ENCODE data around the gene POMGNT2.

Gene POMGNT2

DNA sequence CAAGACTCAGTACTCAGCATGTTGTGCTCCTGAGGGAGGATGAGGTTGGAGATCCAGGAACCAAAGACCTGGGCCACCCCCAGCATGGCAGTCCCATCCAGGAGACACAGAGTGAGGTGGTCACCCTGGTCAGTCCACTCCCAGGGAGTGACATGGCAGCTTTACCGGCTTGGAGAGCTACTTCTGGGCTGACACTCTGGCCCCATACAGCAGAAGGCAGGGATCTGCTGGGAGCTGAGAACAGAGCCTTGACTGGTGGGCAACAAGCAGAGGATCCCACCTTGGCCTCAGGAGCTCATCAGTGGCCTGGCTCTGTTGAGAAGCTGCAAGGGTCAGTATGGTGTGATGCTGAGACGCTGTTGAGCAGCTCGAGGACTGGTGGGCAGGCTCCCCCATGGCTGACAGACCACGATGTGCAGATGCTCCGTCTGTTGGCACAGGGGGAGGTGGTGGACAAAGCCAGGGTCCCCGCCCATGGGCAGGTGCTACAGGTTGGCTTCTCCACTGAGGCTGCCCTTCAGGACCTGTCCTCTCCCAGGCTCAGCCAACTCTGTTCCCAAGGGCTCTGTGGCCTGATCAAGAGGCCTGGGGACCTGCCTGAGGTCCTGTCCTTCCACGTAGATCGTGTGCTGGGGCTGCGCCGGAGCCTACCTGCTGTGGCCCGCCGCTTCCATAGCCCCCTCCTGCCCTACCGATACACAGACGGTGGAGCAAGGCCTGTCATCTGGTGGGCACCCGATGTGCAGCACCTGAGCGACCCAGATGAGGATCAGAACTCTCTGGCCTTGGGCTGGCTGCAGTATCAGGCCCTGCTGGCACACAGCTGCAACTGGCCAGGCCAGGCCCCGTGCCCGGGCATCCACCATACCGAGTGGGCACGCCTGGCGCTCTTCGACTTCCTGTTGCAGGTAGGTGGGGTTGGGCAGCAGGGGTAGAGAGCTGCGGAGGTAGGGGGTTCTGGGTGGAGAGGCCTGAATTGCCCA lies 72.9 kb downstream of the POMGNT2 start:
- TF ChIP-seq, protein P1, sequence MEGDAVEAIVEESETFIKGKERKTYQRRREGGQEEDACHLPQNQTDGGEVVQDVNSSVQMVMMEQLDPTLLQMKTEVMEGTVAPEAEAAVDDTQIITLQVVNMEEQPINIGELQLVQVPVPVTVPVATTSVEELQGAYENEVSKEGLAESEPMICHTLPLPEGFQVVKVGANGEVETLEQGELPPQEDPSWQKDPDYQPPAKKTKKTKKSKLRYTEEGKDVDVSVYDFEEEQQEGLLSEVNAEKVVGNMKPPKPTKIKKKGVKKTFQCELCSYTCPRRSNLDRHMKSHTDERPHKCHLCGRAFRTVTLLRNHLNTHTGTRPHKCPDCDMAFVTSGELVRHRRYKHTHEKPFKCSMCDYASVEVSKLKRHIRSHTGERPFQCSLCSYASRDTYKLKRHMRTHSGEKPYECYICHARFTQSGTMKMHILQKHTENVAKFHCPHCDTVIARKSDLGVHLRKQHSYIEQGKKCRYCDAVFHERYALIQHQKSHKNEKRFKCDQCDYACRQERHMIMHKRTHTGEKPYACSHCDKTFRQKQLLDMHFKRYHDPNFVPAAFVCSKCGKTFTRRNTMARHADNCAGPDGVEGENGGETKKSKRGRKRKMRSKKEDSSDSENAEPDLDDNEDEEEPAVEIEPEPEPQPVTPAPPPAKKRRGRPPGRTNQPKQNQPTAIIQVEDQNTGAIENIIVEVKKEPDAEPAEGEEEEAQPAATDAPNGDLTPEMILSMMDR (IDR thresholded peaks at IDR 0.05; ENCODE audit: insufficient read depth, low read length, poor library complexity, severe bottlenecking) = no peak
- Histone ChIP-seq H3K27me3 (replicated peaks; ENCODE audit: control insufficient read depth, insufficient read depth, low read length) (peaks cover 1% of the 10 kb centered on the region; the same call in 1 of the 2 replicates), H3K36me3 (ENCODE audit: control insufficient read depth, insufficient read depth, low read length) (no peaks in the 10 kb centered on the region), H3K4me3 (replicated peaks; ENCODE audit: low read depth, low read length) (no peak overlapping the region)
- no peak for DNase-seq (ENCODE audit: extremely low read depth, insufficient read length)

DNA sequence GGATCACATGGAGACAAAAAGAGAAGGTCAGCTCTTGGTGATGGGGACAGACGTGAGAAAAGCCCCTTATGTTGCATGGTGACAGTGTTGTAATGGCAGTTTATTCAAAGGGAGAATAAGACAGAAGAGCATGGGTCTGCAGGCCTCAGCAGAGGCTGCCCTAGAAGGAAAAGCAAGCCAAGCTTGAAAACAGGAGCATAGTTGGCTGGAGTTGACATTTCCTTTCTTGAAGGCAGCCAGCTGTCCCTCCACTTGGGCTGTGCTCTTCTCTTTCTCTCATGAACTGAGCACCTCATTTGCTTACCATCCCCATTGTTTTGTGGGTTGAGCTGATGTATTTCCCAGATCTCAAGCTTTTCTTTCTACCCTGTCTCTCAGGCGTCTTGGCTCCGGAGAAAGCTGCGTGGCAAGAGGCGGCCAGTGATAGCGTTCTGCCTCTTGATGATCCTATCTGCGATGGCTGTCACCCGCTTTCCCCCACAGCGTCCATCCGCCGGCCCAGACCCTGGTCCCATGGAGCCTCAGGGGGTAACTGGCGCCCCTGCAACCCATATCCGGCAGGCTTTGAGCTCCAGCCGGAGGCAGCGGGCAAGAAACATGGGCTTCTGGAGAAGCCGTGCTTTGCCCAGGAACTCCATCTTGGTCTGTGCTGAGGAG lies 73.9 kb downstream of the POMGNT2 start:
- TF ChIP-seq, protein P1 (IDR thresholded peaks at IDR 0.05; ENCODE audit: insufficient read depth, low read length, poor library complexity, severe bottlenecking) = no peak
- Histone ChIP-seq H3K4me3 (replicated peaks; ENCODE audit: low read depth, low read length) (no peak overlapping the region), H3K36me3 (ENCODE audit: control insufficient read depth, insufficient read depth, low read length) (no peaks in the 10 kb centered on the region), H3K27me3 (replicated peaks; ENCODE audit: control insufficient read depth, insufficient read depth, low read length) (peaks cover 1% of the 10 kb centered on the region; the same call in 1 of the 2 replicates)
- no peak for DNase-seq (ENCODE audit: extremely low read depth, insufficient read length)

DNA sequence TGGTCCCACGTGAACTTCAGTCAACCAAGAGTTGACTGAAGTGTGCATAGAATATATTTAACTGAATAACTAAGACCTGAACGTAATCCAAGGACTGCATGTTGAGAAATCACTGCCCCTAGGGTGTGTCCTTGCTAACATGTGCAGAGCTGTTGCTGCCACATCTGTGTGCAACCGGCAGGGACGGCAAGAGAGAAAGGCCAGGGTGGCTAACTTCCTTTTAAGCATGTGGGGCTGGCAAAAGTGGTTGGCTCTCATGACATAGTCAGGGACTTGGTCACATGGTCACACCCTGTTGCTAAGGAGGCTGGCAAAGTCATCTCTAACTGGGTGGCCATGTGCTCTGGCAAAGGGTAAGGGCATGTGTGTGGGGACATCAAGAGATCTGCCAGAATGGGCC lies 74.4 kb downstream of the POMGNT2 start:
- H3K4me3 ChIP-seq (replicated peaks; ENCODE audit: low read depth, low read length) = no peak overlapping the region
- H3K36me3 ChIP-seq (ENCODE audit: control insufficient read depth, insufficient read depth, low read length) = no peaks in the 10 kb centered on the region
- no peak for DNase-seq (ENCODE audit: extremely low read depth, insufficient read length)
- H3K27me3 ChIP-seq (replicated peaks; ENCODE audit: control insufficient read depth, insufficient read depth, low read length) = peaks cover 1% of the 10 kb centered on the region; the same call in 1 of the 2 replicates
- TF ChIP-seq, protein P1 (IDR thresholded peaks at IDR 0.05; ENCODE audit: insufficient read depth, low read length, poor library complexity, severe bottlenecking) = no peak

DNA sequence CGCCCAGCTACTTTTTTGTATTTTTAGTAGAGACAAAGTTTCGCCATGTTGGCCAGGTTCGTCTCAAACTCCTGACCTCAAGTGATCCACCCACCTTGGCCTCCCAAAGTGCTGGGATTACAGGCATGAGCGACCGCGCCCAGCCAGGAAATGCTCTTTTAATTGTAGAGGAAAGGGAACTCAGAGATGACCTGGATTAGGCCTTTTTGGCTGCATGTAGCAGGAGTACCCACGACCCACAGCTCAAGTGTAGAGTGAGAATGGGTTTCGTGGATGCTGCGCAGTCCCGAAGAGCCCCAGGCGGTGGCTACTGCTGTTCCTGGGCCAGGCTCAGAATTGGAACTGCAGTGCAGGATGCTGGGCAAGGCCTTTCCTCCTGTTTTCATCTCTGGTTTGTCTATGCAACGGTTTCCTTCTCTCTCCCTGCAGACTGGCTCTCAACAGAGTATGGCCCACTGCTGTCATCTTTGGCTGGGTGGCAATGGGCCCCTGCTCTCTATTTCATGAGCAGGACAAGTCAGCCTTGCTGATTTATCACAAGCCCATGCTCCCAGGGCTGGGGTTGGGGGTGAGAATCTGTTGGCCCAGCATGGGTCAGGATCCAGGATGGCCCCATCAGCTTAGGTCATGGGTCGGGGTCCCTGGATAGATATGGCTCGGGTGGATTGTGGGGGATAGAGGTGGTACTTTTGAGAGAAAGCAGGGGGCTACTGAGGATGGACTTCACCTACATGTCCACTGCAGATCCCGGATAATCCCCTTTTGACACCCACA lies 75.5 kb downstream of the POMGNT2 start:
- Histone ChIP-seq H3K4me3 (replicated peaks; ENCODE audit: low read depth, low read length) (no peak overlapping the region), H3K36me3 (ENCODE audit: control insufficient read depth, insufficient read depth, low read length) (no peaks in the 10 kb centered on the region), H3K27me3 (replicated peaks; ENCODE audit: control insufficient read depth, insufficient read depth, low read length) (peaks cover 1% of the 10 kb centered on the region)
- TF ChIP-seq, protein P1 (IDR thresholded peaks at IDR 0.05; ENCODE audit: insufficient read depth, low read length, poor library complexity, severe bottlenecking) = no peak
- no peak for DNase-seq (ENCODE audit: extremely low read depth, insufficient read length)

Measured in GM06990 (cell line).